GM18517 (cell line): Measurements from ENCODE around the gene TMEM63B.
"Not testable (repeated sequence)": the region's sequence is repeated elsewhere in the genome, so short reads cannot be mapped to it uniquely, and the experiment has no call there.

Source experiments
- ATAC-seq: cut with Tn5 transposase; IDR thresholded peaks from one replicate; pipeline ENCODE4 v1.9.1; 2021; ENCODE audit warnings: mild to moderate bottlenecking, moderate library complexity; ENCODE audit not compliant: unreplicated experiment

The TMEM63B gene

GRCh38 chr6:44169154-44169553, 41.8 kb downstream of the TMEM63B start:
- no peak for ATAC-seq

GRCh38 chr6:44169886-44170570, 42.7 kb downstream of the TMEM63B start:
- ATAC-seq: no peak

GRCh38 chr6:44171899-44172546, 44.7 kb downstream of the TMEM63B start:
- ATAC-seq: no peak

GRCh38 chr6:44172731-44173500, 45.6 kb downstream of the TMEM63B start:
- ATAC-seq: peak; percentile 60

GRCh38 chr6:44176130-44176761, 48.9 kb downstream of the TMEM63B start:
- ATAC-seq: no peak

- peak; percentile 47 for ATAC-seq
Observed at GRCh38 chr6:44176762-44177509, 49.6 kb downstream of the TMEM63B start.

- ATAC-seq: no peak
Observed at GRCh38 chr6:44177691-44178423, 50.5 kb downstream of the TMEM63B start.

- ATAC-seq: no peak
Observed at GRCh38 chr6:44178424-44179071, 51.2 kb downstream of the TMEM63B start.

GRCh38 chr6:44179072-44179536, 51.8 kb downstream of the TMEM63B start:
- ATAC-seq: no peak

- no peak for ATAC-seq
Observed at GRCh38 chr6:44179648-44180047, 52.3 kb downstream of the TMEM63B start.

- no peak for ATAC-seq
Observed at GRCh38 chr6:44180406-44180805, 53.1 kb downstream of the TMEM63B start.

- ATAC-seq: no peak
Observed at GRCh38 chr6:44180886-44181285, 53.5 kb downstream of the TMEM63B start.

GRCh38 chr6:44181784-44182183, 54.4 kb downstream of the TMEM63B start:
- ATAC-seq: not testable (repeated sequence)

GRCh38 chr6:44182911-44183390, 55.6 kb downstream of the TMEM63B start:
- ATAC-seq: no peak

- no peak for ATAC-seq
Observed at GRCh38 chr6:44183783-44184182, 56.4 kb downstream of the TMEM63B start.

- ATAC-seq: not testable (repeated sequence)
Observed at GRCh38 chr6:44185356-44185755, 58.0 kb downstream of the TMEM63B start.

- no peak for ATAC-seq
Observed at GRCh38 chr6:44185953-44186634, 58.7 kb downstream of the TMEM63B start.

GRCh38 chr6:44186635-44187025, 59.3 kb downstream of the TMEM63B start:
- no peak for ATAC-seq

GRCh38 chr6:44188819-44189218, 61.5 kb downstream of the TMEM63B start:
- ATAC-seq: no peak
